ENCODE data around the gene CYP24A1. TPM values are rescaled to one million over a fixed set of nuclear protein-coding genes. Genes with fewer than 3 reads are reported as not detected.

Gene CYP24A1
- total and polyA plus RNA-seq, 5 donors from 2014 or later = 0.49 to 0.80 (median 0.66) TPM; not detected in 1

GRCh38 chr20:54107600-54108325 is 66.0 kb downstream of the CYP24A1 start:
- no peaks in the 10 kb centered on the region for H3K9me3 ChIP-seq (ENCODE audit: control insufficient read depth in 2 of 2, low read length in 2 of 2)
- H3K4me3 ChIP-seq (ENCODE audit: low read depth, low read length) = no peak overlapping the region
- no peak for ATAC-seq (ENCODE audit: low read depth in 2 of 2)
- no peak overlapping the region for H3K27ac ChIP-seq (ENCODE audit: insufficient read depth, low read length, poor library complexity, severe bottlenecking)
- Mint-ChIP-seq H3K9me3 (peaks cover 0 to 2% (median 0%) of the 10 kb centered on the region in 7 donors), H3K27ac (no peak overlapping the region), H3K36me3 (no peaks in the 10 kb centered on the region), H3K4me3 (no peak overlapping the region), H3K4me1 (peaks cover 0 to 2% (median under 1%) of the 10 kb centered on the region in 4 donors), H3K27me3 (no peaks in the 10 kb centered on the region)
- no peaks in the 10 kb centered on the region for H3K36me3 ChIP-seq (ENCODE audit: control insufficient read depth, insufficient read depth, low read length)
- peaks cover 4% of the 10 kb centered on the region for H3K27me3 ChIP-seq (ENCODE audit: control insufficient read depth, insufficient read depth, low read length)
- no peak for DNase-seq
- H3K4me1 ChIP-seq (ENCODE audit: control insufficient read depth, insufficient read depth, low read length, poor library complexity, severe bottlenecking) = no peaks in the 10 kb centered on the region

- no peak overlapping the region for H3K27ac ChIP-seq (ENCODE audit: insufficient read depth, low read length, poor library complexity, severe bottlenecking)
- H3K36me3 ChIP-seq (ENCODE audit: control insufficient read depth, insufficient read depth, low read length) = no peaks in the 10 kb centered on the region
- no peak for ATAC-seq (ENCODE audit: low read depth in 2 of 2)
- H3K4me1 ChIP-seq (ENCODE audit: control insufficient read depth, insufficient read depth, low read length, poor library complexity, severe bottlenecking) = no peaks in the 10 kb centered on the region
- H3K27me3 ChIP-seq (ENCODE audit: control insufficient read depth, insufficient read depth, low read length) = peaks cover 5% of the 10 kb centered on the region
- no peak for DNase-seq
- no peaks in the 10 kb centered on the region for H3K36me3 Mint-ChIP-seq
- no peak overlapping the region for H3K4me3 Mint-ChIP-seq
- H3K9me3 ChIP-seq (ENCODE audit: control insufficient read depth in 2 of 2, low read length in 2 of 2) = no peaks in the 10 kb centered on the region
- H3K4me3 ChIP-seq (ENCODE audit: low read depth, low read length) = no peak overlapping the region
- peaks cover 0 to 2% (median under 1%) of the 10 kb centered on the region in 4 donors for H3K4me1 Mint-ChIP-seq
- H3K9me3 Mint-ChIP-seq = peaks cover 0 to 2% (median 0%) of the 10 kb centered on the region in 7 donors
- no peak overlapping the region for H3K27ac Mint-ChIP-seq
- H3K27me3 Mint-ChIP-seq = no peaks in the 10 kb centered on the region
Measured at GRCh38 chr20:54107181-54107580, 66.6 kb downstream of the CYP24A1 start.

GRCh38 chr20:54106162-54106561 is 67.6 kb downstream of the CYP24A1 start:
- Mint-ChIP-seq H3K27me3 (no peaks in the 10 kb centered on the region), H3K4me1 (peaks cover 0 to 2% (median under 1%) of the 10 kb centered on the region in 4 donors), H3K9me3 (peaks cover 0 to 2% (median 0%) of the 10 kb centered on the region in 7 donors), H3K27ac (no peak overlapping the region), H3K4me3 (no peak overlapping the region), H3K36me3 (no peaks in the 10 kb centered on the region)
- Histone ChIP-seq H3K36me3 (ENCODE audit: control insufficient read depth, insufficient read depth, low read length) (no peaks in the 10 kb centered on the region), H3K4me3 (ENCODE audit: low read depth, low read length) (no peak overlapping the region), H3K27ac (ENCODE audit: insufficient read depth, low read length, poor library complexity, severe bottlenecking) (no peak overlapping the region), H3K4me1 (ENCODE audit: control insufficient read depth, insufficient read depth, low read length, poor library complexity, severe bottlenecking) (no peaks in the 10 kb centered on the region), H3K9me3 (ENCODE audit: control insufficient read depth in 2 of 2, low read length in 2 of 2) (no peaks in the 10 kb centered on the region), H3K27me3 (ENCODE audit: control insufficient read depth, insufficient read depth, low read length) (peaks cover 5% of the 10 kb centered on the region)
- no peak for DNase-seq
- ATAC-seq (ENCODE audit: low read depth in 2 of 2) = no peak

GRCh38 chr20:54105653-54106052 is 68.1 kb downstream of the CYP24A1 start:
- Histone ChIP-seq H3K4me1 (ENCODE audit: control insufficient read depth, insufficient read depth, low read length, poor library complexity, severe bottlenecking) (no peaks in the 10 kb centered on the region), H3K9me3 (ENCODE audit: control insufficient read depth in 2 of 2, low read length in 2 of 2) (no peaks in the 10 kb centered on the region)
- H3K4me3 Mint-ChIP-seq = no peak overlapping the region

GRCh38 chr20:54104781-54105180 is 69.0 kb downstream of the CYP24A1 start:
- H3K4me3 Mint-ChIP-seq = no peak overlapping the region
- DNase-seq (no peak), ATAC-seq (ENCODE audit: low read depth in 2 of 2) (no peak)
- no peaks in the 10 kb centered on the region for H3K36me3 Mint-ChIP-seq
- Histone ChIP-seq H3K36me3 (ENCODE audit: control insufficient read depth, insufficient read depth, low read length) (no peaks in the 10 kb centered on the region), H3K27ac (ENCODE audit: insufficient read depth, low read length, poor library complexity, severe bottlenecking) (no peak overlapping the region), H3K4me1 (ENCODE audit: control insufficient read depth, insufficient read depth, low read length, poor library complexity, severe bottlenecking) (no peaks in the 10 kb centered on the region), H3K9me3 (ENCODE audit: control insufficient read depth in 2 of 2, low read length in 2 of 2) (no peaks in the 10 kb centered on the region), H3K27me3 (ENCODE audit: control insufficient read depth, insufficient read depth, low read length) (peaks cover 5% of the 10 kb centered on the region), H3K4me3 (ENCODE audit: low read depth, low read length) (no peak overlapping the region)
- H3K4me1 Mint-ChIP-seq = peaks cover 0 to 2% (median under 1%) of the 10 kb centered on the region in 4 donors
- no peak overlapping the region for H3K27ac Mint-ChIP-seq
- H3K9me3 Mint-ChIP-seq = peaks cover 0 to 2% (median 0%) of the 10 kb centered on the region in 7 donors
- H3K27me3 Mint-ChIP-seq = no peaks in the 10 kb centered on the region

More at GRCh38 chr20:54105653-54106052, 68.1 kb downstream of the CYP24A1 start:
- H3K9me3 Mint-ChIP-seq = peaks cover 0 to 2% (median 0%) of the 10 kb centered on the region in 7 donors
- no peak overlapping the region for H3K4me3 ChIP-seq (ENCODE audit: low read depth, low read length)
- no peak for DNase-seq
- peaks cover 5% of the 10 kb centered on the region for H3K27me3 ChIP-seq (ENCODE audit: control insufficient read depth, insufficient read depth, low read length)
- no peaks in the 10 kb centered on the region for H3K36me3 Mint-ChIP-seq
- H3K27ac Mint-ChIP-seq = no peak overlapping the region
- ATAC-seq (ENCODE audit: low read depth in 2 of 2) = no peak
- H3K36me3 ChIP-seq (ENCODE audit: control insufficient read depth, insufficient read depth, low read length) = no peaks in the 10 kb centered on the region
- peaks cover 0 to 2% (median under 1%) of the 10 kb centered on the region in 4 donors for H3K4me1 Mint-ChIP-seq
- H3K27me3 Mint-ChIP-seq = no peaks in the 10 kb centered on the region
- no peak overlapping the region for H3K27ac ChIP-seq (ENCODE audit: insufficient read depth, low read length, poor library complexity, severe bottlenecking)

- no peak overlapping the region for H3K27ac Mint-ChIP-seq
- ATAC-seq (ENCODE audit: low read depth in 2 of 2) = no peak
- H3K27me3 Mint-ChIP-seq = no peaks in the 10 kb centered on the region
Measured at GRCh38 chr20:54103762-54104600, 69.8 kb downstream of the CYP24A1 start.

More at GRCh38 chr20:54103762-54104600, 69.8 kb downstream of the CYP24A1 start:
- Histone ChIP-seq H3K4me1 (ENCODE audit: control insufficient read depth, insufficient read depth, low read length, poor library complexity, severe bottlenecking) (no peaks in the 10 kb centered on the region), H3K27ac (ENCODE audit: insufficient read depth, low read length, poor library complexity, severe bottlenecking) (no peak overlapping the region), H3K4me3 (ENCODE audit: low read depth, low read length) (no peak overlapping the region), H3K9me3 (ENCODE audit: control insufficient read depth in 2 of 2, low read length in 2 of 2) (no peaks in the 10 kb centered on the region), H3K36me3 (ENCODE audit: control insufficient read depth, insufficient read depth, low read length) (no peaks in the 10 kb centered on the region), H3K27me3 (ENCODE audit: control insufficient read depth, insufficient read depth, low read length) (peaks cover 5% of the 10 kb centered on the region)
- no peak for DNase-seq
- H3K36me3 Mint-ChIP-seq = no peaks in the 10 kb centered on the region
- peaks cover 0 to 2% (median under 1%) of the 10 kb centered on the region in 4 donors for H3K4me1 Mint-ChIP-seq
- H3K9me3 Mint-ChIP-seq = peaks cover 0 to 2% (median 0%) of the 10 kb centered on the region in 7 donors
- H3K4me3 Mint-ChIP-seq = no peak overlapping the region

All from CD4-positive, CD25-positive, alpha-beta regulatory T cell (primary cell).